Measurements from ENCODE around the gene GTSE1.

Gene GTSE1

DNA sequence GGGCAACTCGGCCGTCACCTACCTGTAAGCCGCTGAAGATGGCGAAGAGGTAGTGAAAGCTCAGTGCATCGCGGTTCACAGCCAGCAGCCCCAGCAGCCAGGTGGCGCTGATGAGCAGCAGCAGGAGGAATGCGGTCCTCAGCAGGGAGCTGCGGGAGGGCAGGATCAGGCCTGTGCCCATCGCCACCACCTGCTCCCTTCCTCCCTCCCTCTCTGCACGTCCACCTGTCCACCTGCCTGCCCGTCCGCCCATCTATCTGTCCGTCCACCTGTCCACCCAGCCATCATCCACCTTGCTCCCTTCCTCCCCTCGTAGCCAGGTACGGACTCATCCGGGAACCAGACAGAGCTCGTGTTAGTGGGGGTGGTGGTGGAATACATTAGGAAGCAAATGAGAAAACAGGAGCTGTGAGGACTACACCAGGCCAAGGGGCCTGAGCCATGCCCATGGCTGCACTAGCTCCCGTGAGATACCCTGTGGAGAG, 71.1 kb downstream of the GTSE1 start:
- no peak for DNase-seq

- no peak for DNase-seq
Measured at GRCh38 chr22:46368422-46368821, 71.8 kb downstream of the GTSE1 start.

DNA sequence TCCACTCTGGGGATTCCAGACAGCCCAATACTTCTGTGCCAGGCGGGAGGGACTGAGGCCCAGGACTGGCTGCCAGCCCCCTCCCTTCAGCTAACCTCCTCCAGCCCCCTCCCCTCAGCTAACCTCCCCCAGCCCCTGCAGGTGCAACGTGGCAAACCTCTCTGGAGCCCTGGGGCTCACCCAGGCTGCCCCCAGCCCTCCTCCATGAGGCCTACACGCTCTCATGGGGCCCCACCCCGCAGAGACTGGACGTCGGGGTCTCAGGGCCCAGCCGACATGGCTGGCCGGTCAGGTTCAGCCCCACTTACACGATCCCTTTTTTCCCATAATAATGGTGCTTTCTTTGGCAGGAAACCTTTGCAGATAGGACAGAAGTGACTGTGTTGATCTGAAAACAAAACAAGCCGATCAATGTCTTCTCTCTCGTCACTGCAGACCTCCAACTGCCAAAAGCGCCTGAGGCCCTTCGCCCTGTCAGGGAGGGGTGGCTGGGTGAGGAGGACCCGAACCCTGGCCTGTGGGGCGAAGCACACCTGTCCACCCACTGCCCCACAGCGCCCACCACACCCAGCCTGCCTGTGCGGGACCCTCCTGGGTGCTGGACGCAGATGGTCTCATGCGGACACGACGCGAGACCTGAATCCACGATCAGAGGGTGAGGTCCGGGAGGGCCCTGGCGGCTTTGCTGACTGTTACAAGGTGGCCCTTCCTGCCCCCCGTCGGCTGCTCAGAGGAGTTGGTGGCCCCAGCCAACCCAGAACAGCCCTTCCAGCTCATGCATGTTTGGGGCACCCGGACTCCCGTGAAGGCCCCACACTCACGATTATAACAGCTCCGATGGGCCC, 72.4 kb downstream of the GTSE1 start:
- DNase-seq = no peak

GRCh38 chr22:46369716-46370583, 73.3 kb downstream of the GTSE1 start:
- DNase-seq = no peak

GRCh38 chr22:46370584-46371291, 74.1 kb downstream of the GTSE1 start:
- no peak for DNase-seq

GRCh38 chr22:46371623-46372226, 75.1 kb downstream of the GTSE1 start:
- DNase-seq = no peak

DNA sequence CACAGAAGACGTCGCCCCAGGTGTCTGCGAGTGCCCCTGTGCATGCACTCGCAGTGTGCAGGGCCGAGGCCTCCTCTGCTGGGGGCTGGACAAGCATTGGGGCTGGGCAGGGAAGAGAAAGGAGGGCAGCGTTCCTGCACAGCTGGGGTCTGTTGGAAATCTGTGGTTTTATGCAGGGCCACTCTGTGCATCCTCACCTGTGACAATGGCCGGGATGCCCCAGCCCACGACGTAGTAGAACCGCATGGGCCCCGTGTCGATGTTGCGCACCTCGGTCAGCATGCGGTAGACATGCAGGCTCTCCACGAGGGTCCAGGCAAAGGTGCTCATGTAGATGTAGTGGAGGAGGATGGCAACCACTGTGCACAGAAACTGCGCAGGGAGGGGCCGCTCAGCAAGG, 76.0 kb downstream of the GTSE1 start:
- DNase-seq = no peak

GRCh38 chr22:46373159-46373558, 76.5 kb downstream of the GTSE1 start:
- DNase-seq = no peak

DNA sequence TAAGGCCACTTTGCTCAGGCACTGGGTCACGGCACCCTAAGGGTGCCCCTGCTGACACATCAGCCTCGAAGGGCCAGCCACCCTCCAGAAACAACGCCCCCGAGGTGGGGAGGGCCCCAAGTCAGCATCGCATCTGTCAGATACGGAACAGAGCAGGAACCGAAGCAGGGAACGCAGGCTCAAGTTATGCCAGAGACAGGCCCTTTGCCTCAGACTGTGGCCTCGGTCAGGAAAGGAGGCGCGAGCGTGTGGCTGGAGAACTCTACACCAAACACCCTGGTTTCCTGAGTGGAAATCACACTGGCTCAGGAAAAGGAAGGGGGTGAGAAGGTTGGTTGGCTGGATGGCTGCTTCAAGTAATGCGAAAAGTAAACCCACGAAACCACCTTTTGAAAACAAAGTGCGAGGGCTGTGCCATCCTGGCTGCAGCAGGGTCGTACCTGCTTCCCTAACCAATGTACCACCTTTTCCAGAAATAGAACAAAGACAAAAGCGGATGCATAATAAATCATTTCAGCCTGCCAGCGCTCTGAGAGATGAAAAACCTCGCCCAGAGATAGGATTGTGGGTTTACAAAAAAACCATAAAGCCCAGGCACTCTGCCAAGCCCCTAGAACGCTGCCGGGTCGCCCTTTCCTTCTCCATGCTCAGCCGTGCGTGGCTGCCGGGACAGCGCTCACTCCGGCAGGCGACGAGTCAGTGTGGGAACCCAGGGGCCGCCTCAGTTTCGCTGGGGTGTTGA, 77.4 kb downstream of the GTSE1 start:
- DNase-seq = no peak

DNA sequence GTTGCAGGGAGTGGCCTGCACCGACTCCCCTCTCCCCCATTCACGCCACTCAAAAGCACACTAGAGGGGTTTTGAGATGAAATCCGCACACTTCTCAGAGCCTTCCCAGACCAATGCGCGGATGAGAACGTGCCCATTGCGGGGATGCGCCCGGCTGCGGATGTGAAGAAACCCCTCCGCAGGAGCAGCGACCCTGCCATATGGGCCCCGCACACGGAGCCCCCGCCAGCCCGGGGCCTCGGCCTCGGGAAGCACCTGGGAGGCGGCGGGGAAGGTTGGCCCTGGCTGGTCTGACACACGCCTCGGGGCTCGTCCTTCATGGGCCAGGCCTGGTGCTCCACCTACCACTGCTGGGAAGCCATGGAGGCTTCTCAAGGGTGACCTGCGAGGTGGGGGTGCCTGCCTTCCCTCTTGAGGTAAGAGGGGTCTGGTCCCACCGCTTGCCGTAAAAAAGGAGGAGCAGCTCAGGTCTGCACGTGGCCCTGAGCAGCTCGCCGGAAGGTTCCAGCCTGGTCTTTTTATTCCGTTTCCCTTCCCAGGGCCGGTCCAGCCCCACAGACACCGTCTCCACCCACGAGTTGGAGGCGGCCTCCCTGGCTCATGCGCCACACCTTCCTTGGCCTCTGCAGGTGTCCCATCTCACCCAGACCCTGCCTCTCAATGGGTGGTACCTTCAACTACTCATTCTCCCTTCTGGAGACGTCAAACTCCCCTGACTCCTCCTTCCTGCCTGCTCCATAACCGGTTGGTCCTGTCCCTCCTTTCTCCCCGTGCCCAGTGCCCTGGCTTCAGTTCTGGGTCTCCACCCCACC, 78.2 kb downstream of the GTSE1 start:
- DNase-seq = no peak

DNA sequence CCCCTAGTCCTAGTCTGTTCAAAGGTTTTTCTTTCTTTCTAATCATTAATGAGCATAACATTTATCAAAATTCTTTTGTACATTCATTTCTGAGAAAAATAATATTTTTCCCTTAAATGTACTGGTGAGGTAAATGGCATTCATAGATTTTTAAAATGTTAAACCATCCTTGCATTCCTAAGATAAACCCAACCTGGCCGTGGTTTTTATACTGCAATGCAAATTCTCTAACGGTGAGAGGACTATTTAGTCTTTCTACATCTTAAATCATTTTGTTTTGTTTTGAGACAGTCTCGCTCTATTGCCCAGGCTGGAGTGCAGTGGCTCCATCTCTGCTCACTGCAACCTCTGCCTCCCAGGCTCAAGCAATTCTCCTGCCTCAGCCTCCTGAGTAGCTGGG, 79.4 kb downstream of the GTSE1 start:
- no peak for DNase-seq

DNA sequence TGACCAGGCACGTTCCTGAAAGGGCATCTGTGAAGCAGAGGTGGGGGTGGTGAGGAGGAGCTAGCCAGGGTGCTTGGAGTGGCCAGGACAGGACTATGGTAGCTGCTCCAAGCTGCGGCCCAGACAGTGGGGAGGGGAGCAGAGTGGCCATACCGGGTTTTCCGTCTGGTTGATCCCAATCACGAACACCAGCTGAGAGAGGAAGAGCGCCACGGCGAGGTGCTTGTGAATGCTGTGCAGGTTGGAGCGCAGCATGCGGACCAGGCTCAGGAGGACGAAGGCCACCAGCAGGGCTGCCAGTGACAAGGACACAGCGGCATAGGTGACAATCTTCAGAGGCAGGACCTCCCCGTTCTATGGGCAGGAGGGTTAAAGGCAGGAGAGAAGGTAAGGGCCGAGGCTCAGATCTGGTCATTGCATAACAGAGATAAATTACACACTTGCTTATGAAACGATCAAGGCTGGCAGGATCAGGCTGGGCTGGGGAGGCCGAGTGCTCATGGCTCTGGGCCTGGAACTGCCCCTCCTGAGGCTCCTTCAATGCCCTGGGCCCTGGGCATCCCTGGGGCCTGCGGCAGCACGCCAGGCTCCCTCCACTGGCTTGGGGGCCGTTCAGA, 80.3 kb downstream of the GTSE1 start:
- no peak for DNase-seq

DNA sequence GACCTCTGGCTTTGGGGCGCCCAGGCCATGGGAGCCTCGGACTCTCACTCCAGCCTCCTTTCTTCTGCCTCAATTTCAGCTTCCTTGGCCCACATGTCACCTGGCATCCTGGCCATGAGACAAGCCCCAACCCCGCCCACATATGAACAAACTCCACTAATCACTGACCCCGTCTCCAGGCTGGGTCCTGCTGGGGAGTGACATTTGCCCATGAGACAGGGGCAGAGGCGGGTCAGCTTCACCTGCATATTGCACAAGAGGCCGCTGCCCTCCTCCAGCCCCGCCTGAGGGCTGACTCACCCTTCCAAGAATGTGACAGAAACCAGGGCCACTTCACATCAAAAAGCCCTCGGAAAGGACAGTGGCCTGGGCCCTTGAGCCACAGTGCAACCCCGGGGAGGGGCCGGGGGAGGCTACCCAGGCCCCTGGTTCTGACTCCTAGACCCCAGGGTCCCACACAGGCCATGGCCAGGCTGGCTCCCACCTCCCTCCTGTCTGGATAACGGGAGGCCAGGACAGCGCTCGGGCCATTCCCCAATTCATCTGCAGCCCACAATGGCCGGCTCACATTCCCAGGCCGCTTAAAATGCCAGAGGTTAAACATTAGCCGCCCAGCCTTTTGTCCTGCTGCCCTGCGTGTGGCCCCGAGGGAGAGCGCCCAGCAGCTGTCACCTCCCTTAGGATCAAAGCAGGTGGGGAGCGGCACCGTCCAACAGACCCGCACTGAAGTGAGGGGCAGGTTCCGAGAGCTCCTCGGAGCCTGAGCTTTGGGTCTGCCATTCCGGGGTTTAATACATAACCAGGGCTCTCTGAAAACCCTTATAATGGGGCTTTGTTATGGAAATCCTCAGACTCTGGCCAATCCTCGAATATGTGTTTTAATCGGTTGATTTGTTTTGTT, 81.1 kb downstream of the GTSE1 start:
- no peak for DNase-seq

DNA sequence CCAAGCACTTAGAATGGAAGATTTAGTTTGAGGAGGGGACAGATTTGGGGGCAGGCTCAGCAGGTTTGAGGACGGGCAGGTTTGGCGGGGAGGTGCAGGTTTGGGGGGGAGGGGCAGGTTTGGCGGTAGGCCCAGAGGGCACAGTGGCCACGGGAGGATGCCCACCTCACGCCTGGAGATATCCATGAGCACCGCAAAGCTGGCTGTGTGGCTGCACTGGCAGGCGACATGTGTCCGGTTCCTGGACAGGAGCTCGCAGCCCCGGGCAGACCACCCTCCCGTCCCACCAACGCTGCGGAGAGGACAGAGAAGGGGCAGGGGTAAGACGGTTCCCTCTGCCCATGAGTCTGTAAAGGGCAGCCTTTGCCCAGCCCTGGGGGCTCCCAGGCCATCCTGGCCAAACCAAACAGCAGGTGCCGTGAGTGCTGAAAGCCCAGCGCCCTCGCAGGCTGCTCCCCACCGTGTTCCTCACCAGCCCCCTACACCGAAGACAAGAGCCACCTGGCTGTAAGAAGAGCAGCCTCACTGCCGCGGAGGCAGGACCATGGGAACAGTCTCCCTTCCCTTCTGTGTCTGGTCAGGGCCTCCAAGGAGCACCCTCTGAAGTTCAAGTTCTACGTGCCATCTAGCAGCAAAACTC, 81.9 kb downstream of the GTSE1 start:
- DNase-seq = no peak

GRCh38 chr22:46379066-46379930, 82.6 kb downstream of the GTSE1 start:
- no peak for DNase-seq

DNA sequence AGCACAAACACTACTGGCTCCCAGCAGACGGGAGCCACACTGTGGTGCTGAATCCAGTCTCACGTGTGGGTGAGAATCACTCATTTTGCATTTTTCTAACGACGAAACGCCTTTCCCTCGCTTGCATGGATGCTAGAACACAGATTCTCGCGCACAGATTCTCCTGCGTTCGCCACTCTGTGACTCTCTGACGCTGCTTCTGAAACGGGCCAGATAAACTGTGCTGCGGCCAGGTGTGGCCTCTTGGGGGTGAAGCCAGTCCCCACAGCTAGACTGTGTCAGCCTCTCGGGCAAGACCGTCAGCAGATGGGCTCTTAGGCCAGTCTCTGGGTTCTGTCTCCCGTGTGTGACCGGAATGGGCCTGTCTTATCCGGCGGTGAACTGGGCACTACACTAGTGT, 83.4 kb downstream of the GTSE1 start:
- no peak for DNase-seq
